Central memory CD8-positive, alpha-beta T cell (primary cell): Measurements from ENCODE around the gene SLC7A10.
"Not testable (repeated sequence)": the region's sequence is repeated elsewhere in the genome, so short reads cannot be mapped to it uniquely, and the experiment has no call there.

Experiments used
- ATAC-seq: fragments of 150-1000 bp; cut with Tn5 transposase; replicated peaks from 2 replicates; pipeline ENCODE4 v1.10.0; 2022; ENCODE audit warnings: mild to moderate bottlenecking, moderate FRiP score, moderate number of reproducible peaks; ENCODE audit not compliant: poor library complexity, severe bottlenecking; ENCODE audit errors: extremely low read depth
- DNase-seq, 2 donors: peaks; one replicate each; pipeline ENCODE4 v3.0.0; 2021; ENCODE audit warnings: low spot score in 2 of 2
- H3K27ac Mint-ChIP-seq: one replicate; pipeline ENCODE4 v1.8.0; 2022; ENCODE audit warnings: low read depth, mild to moderate bottlenecking, moderate library complexity, mixed read lengths
- H3K27me3 Mint-ChIP-seq: one replicate; pipeline ENCODE4 v1.8.0; 2022; ENCODE audit warnings: mixed read lengths
- H3K36me3 Mint-ChIP-seq: one replicate; pipeline ENCODE4 v1.8.0; 2022; ENCODE audit warnings: mild to moderate bottlenecking, moderate library complexity, mixed read lengths; ENCODE audit not compliant: insufficient read depth
- H3K4me1 Mint-ChIP-seq: one replicate; pipeline ENCODE4 v1.8.0; 2022; ENCODE audit warnings: mixed read lengths
- H3K4me3 Mint-ChIP-seq: one replicate; pipeline ENCODE4 v1.8.0; 2022; ENCODE audit warnings: mild to moderate bottlenecking, moderate library complexity, mixed read lengths
- H3K9me3 Mint-ChIP-seq: one replicate; pipeline ENCODE4 v1.8.0; 2022; ENCODE audit warnings: mixed read lengths

SLC7A10 gene

DNA sequence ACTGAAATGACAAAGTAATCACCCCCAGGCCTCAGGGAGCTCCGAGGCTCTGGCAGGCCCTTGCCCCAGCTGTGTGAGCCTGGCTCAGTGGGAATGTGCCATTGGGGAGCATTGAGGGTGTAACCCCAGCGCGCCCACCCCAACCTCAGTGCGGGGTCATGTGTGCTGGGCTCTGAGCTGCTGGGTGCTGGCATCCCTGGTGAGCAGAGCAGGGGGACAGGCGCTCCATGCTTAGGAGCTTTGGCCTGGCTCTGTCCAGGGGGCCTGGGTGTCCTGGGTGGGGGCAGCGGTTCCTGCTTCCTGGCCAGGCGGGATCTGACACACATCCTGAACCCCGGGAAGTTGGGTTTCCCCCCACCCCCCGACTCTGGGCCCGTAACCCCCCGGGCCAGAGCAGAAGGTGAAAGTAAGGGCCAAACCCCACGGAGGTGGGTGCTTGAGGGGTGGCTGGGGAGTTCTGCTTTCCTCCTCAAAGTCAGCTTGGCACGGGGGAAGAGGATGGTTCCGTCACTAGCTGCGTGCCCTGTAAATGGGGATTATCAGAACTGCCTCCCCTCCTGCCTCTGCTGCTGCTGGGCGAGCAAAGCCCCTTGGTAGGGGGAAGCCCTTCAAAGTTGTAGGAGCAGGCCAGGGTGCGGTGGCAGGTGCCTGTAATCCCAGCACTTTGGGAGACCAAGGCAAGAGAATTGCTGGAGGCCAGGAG, 29.9 kb downstream of the SLC7A10 start:
- ATAC-seq: no peak
- no peak overlapping the region for H3K4me3 Mint-ChIP-seq

DNA sequence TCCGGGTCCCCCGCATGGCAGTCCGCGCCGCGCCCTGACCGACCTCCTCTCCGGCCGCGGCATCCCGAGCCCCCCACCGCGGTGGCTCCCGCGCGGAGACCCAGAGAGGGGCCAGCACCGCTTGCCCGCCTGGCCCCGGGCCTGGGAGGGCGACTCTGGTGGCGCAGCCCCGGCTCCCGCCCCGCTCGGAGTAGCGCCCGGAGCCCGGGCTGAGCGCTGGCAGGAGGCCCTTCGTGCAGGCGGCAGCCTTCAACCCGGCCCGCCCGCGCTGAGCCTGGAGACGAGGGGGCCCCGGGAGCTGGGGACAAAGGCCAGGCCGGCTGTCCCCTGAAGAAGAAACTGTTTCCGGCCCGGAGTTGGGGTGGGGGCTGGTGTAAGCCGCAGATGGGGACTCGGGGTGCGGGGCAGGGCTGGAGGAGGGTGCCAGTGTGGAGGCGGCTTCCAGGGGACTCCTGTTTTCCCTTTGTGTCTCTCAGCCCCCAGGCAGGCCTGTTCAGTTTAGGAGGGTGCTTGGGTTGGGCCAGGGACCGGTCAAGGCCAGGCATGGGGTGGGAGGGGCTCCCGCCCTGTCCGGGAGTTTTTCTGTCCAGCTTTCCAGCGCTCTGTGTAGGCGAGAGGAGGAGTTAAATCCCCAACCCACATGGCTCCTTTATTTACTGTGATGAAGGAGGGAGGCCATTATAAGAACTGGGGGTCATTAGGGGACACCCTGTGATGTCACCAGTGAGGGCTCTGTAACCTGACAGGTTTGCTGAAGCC, 30.6 kb downstream of the SLC7A10 start:
- ATAC-seq (no peak), DNase-seq (no peak)
- Mint-ChIP-seq H3K4me1 (no peaks in the 10 kb centered on the region), H3K4me3 (peak overlapping the region; percentile 25), H3K9me3 (no peaks in the 10 kb centered on the region), H3K27ac (no peak overlapping the region), H3K27me3 (peaks cover 56% of the 10 kb centered on the region), H3K36me3 (no peaks in the 10 kb centered on the region)

More for the DNA sequence above, 29.9 kb downstream of the SLC7A10 start:
- no peaks in the 10 kb centered on the region for H3K36me3 Mint-ChIP-seq
- no peak overlapping the region for H3K27ac Mint-ChIP-seq
- peaks cover 49% of the 10 kb centered on the region for H3K27me3 Mint-ChIP-seq
- no peaks in the 10 kb centered on the region for H3K9me3 Mint-ChIP-seq
- no peaks in the 10 kb centered on the region for H3K4me1 Mint-ChIP-seq
- no peak for DNase-seq

DNA sequence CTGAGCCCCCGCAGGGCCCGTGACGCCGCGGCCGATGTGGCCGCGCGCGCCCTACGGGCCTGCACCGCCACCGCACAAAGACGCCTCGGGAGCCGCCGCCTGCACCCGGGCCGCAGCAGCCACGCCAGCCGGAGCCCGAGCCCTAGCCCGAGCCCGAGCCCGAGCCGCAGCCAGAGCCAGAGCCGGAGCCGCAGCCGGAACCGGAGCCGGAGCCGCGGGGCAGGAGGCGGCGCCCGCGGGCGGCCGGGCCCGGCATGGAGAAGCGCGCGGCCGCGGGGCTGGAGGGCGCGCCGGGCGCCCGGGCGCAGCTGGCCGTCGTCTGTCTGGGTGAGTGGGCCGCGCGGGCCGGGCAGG, 31.1 kb downstream of the SLC7A10 start:
- Mint-ChIP-seq H3K27me3 (peaks cover 58% of the 10 kb centered on the region), H3K9me3 (no peaks in the 10 kb centered on the region), H3K4me3 (no peak overlapping the region), H3K4me1 (no peaks in the 10 kb centered on the region), H3K27ac (no peak overlapping the region), H3K36me3 (no peaks in the 10 kb centered on the region)
- DNase-seq (no peak), ATAC-seq (no peak)

DNA sequence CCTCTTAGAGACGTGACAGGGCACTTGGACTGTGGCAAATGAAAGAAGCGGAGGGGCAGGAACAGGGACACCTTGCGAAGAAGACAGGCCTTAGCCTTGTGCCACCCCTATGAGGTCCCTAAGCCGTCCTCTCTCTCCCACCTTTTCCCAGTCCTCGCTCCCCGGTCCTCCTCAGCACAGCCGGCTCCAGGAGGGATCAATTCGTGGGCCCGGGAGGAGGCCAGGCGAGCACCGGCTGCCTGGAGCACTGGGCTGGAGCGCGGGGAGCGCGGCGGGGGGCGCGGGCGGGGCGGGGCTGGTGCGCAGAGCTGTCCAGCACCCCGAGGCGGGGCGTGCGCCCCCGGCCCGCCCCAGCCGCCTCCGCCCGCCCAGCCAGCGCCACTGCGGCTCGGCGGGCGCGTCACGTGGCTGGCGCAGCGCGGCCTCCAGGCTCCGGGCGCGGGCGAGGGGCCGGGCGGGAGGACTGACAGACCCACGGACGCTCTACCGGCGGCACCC, 31.7 kb downstream of the SLC7A10 start, which contains the start of gene LRP3:
LRP3 (plus strand) TSS at position 466 of the 498 bp plus-strand sequence. CDS start 456 bp downstream, outside the sequence.
- Mint-ChIP-seq H3K4me1 (no peaks in the 10 kb centered on the region), H3K4me3 (peak within 1 kb of the TSS; percentile 57), H3K36me3 (no peaks in the 10 kb centered on the region), H3K9me3 (no peaks in the 10 kb centered on the region), H3K27me3 (peaks cover 58% of the 10 kb centered on the region), H3K27ac (no peak within 1 kb of the TSS)
- no peak for ATAC-seq
- no peak for DNase-seq

DNA sequence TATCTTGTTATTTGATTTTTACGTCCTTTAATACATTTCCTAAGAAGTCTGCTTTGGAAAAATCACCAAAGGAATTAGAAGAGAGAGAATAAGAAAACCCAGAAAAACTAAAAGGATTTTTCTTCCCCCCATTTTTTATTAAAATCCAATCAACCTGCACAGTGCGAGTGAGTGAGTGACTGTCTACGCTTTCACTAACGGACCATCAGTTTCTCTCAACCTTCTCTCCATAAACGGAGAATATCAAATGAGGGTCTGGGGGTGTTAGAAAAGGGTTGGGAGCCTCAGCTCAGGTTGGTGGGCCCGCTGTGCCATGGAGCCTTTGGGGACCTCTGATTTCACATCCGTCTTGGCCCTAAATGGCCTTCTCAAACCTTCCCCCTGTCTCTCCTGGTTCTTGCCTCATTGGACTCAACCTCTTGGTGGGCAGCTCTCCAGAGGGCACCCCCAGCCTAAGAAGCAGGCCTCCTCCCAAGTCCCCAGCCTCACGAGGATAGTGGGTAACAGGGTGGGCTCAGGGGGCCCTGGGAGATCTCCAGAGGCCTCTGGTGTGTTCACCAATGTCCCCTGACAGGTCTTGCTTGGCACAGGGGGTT, 32.3 kb downstream of the SLC7A10 start:
- Mint-ChIP-seq H3K4me1 (no peaks in the 10 kb centered on the region), H3K9me3 (no peaks in the 10 kb centered on the region), H3K4me3 (peak overlapping the region; percentile 57), H3K36me3 (no peaks in the 10 kb centered on the region), H3K27me3 (peaks cover 58% of the 10 kb centered on the region), H3K27ac (no peak overlapping the region)
- DNase-seq: no peak
- ATAC-seq: no peak

DNA sequence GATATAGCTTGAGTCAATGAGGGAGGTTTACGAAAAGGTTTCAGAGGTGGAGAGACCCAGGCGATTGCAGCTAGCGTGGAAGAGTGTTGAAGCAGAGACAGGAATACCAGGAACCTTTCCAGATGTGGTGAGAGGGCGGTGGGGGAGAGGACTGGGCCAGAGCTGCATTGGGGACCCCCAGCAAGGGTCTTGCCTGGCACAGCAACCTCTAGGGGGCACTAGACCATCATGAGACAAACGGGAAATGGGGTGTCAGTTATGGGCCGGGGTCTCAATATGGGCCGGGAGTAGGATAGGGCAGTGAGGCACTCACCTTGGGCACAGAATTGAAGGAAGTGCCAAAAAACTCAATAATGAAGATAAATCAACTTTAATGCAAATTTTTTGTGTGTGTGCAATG, 33.6 kb downstream of the SLC7A10 start:
- Mint-ChIP-seq H3K27ac (no peak overlapping the region), H3K27me3 (peaks cover 57% of the 10 kb centered on the region), H3K4me3 (no peak overlapping the region), H3K9me3 (no peaks in the 10 kb centered on the region), H3K4me1 (no peaks in the 10 kb centered on the region), H3K36me3 (no peaks in the 10 kb centered on the region)
- ATAC-seq (no peak), DNase-seq (no peak)

DNA sequence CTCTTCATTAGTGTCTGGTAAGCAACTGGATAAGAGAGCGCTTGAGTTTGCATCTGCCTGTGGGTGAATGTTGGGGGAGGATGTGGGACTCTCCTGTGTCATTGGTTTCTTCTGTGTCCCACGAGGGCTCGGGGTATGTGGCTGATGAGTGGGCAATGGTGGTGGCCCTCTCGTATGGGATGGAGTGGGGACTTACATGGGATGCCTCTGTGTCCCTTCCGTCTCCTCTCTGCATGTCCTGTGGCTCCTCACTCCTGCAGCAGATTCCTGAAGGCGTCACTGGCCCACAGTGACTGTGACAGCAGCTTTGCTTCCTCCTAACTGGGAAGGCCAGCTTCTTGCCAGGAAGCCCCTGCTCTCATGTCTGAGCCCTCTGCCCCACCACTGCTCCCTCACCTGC, 34.1 kb downstream of the SLC7A10 start:
- Mint-ChIP-seq H3K9me3 (no peaks in the 10 kb centered on the region), H3K27ac (no peak overlapping the region), H3K36me3 (no peaks in the 10 kb centered on the region), H3K4me1 (peaks cover under 1% of the 10 kb centered on the region), H3K27me3 (peaks cover 52% of the 10 kb centered on the region), H3K4me3 (no peak overlapping the region)
- no peak for ATAC-seq
- DNase-seq: no peak

DNA sequence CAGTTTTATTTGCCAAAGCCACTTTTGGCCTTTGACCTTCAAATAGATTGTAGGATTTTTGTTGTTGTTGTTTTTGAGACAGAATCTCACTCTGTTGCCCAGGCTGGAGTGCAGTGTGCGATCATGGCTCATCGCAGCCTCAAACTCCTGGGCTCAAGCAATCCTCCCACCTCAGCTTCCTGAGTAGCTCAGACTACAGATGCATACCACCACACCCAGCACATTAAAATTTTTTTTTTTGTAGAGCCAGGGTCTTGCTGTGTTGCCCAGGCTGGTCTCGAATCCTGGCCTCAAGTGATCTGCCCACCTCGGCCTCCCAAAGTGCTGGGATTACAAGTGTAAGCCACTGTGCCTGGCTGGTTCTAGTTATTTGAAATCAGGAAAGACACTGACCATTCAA, 34.6 kb downstream of the SLC7A10 start:
- not testable (repeated sequence) for H3K4me3 Mint-ChIP-seq, ATAC-seq

DNA sequence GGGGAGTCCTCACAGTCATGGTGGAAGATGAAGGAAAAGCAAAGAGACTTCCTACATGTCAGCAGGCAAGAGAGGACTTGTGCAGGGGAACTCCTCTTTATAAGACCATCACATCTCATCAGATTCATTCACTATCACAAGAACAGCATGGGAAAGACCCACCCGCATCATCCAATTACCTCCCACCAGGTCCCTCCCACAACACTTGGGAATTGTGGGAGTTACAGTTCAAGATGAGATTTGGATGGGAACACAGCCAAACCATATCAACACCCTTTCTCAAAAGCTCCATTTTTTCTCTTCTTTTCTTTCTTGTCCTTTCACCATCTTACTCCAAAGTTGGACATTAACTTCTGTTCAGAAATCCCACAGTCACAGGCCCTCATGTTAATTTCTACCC, 36.2 kb downstream of the SLC7A10 start:
- Mint-ChIP-seq H3K27me3 (peaks cover 41% of the 10 kb centered on the region), H3K36me3 (no peaks in the 10 kb centered on the region), H3K27ac (no peak overlapping the region), H3K4me1 (peaks cover 9% of the 10 kb centered on the region), H3K9me3 (no peaks in the 10 kb centered on the region), H3K4me3 (no peak overlapping the region)
- DNase-seq (no peak), ATAC-seq (no peak)

More for the DNA sequence above, 34.6 kb downstream of the SLC7A10 start:
- peaks cover 48% of the 10 kb centered on the region for H3K27me3 Mint-ChIP-seq
- not testable (repeated sequence) for H3K27ac Mint-ChIP-seq, H3K36me3 Mint-ChIP-seq, DNase-seq, H3K9me3 Mint-ChIP-seq, H3K4me1 Mint-ChIP-seq

DNA sequence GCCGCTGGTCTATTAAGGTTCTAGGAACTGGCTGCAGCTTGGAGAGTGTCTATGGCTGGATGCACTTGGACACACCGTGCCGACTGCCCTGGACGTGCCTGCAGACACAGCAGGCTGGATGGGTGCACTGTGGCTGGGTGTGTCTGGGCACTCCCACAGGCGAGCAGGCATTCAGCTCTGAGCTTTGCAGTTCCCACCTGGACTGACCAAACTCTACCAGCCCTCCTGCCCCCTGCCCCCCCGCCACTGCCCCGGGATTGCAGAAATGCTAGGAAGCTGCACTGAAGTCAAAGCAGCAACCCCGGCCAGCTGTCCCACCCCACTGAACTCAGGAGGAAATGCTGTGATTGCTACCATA, 38.5 kb downstream of the SLC7A10 start:
- DNase-seq (no peak), ATAC-seq (no peak)
- Mint-ChIP-seq H3K4me1 (peaks cover 9% of the 10 kb centered on the region), H3K27me3 (peaks cover 23% of the 10 kb centered on the region), H3K27ac (no peak overlapping the region), H3K9me3 (no peaks in the 10 kb centered on the region), H3K36me3 (no peaks in the 10 kb centered on the region), H3K4me3 (no peak overlapping the region)

DNA sequence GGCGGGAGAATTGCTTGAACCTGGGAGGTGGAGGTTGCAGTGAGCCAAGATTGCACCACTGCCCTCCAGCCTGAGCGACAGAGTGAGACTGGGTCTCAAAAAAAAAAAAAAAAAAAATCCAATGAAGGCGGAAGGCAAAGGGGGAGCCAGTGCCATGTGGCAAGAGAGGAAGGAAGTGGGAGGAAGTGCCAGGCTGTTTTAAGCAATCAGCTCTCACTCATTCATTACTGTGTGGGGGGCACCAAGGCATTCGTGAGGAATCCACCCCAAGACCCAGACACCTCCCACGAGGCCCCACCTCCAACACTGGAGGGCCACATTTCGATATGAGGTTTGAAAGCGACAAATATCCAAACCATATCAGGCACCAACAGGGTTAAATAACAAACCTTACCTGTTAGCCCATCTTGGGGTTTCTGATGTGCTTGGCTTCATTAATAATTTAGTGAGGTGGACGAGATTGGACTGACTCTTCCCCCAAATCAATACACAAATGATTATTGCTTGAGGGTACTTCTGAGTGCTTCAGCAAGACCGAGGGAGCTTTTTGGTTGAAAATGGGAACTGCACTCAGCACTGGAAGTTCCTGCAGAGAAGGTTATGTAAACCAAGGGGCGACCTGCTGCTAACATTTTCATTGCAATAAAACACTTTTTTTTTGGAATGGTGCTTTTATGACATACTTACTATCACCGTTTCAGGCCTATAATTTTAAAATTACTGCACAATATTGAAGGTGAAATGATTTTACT, 39.0 kb downstream of the SLC7A10 start:
- H3K4me1 Mint-ChIP-seq: peaks cover 9% of the 10 kb centered on the region
- DNase-seq (no peak), ATAC-seq (no peak)
- no peak overlapping the region for H3K4me3 Mint-ChIP-seq
- no peaks in the 10 kb centered on the region for H3K9me3 Mint-ChIP-seq
- no peak overlapping the region for H3K27ac Mint-ChIP-seq
- peaks cover 17% of the 10 kb centered on the region for H3K27me3 Mint-ChIP-seq
- H3K36me3 Mint-ChIP-seq: no peaks in the 10 kb centered on the region

DNA sequence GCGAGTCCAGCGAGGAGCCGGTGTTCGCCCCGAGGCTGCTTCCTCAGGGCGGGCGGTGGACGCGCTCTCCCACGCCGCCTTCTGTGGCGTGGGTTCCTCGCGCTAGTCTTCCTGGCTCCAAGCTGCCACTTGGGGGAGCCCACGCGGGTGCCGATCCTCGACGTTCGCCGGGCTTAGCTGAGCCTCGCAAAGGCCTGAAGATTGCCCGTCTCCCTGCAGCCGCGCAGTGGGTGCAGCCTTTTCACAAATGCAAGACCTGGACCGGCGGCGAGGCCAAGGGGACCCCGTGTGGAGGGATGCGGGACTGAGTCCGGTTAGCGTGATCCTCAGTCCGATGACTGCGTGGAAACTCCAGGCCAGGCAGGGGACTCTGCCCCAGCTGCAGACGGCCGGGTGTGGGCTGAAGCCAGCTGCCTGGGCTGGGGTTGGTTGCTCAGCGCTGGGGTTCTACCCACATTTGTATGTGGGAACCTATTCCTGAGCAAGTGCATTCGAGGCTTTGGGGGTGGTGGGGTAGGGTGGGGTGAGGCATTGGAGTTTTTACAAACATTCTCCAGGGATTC, 48.2 kb downstream of the SLC7A10 start:
- peak overlapping the region; percentile 100 for H3K27ac Mint-ChIP-seq
- peak; percentile 67 to 72 for DNase-seq
- peaks cover 51% of the 10 kb centered on the region for H3K4me1 Mint-ChIP-seq
- no peaks in the 10 kb centered on the region for H3K9me3 Mint-ChIP-seq
- H3K36me3 Mint-ChIP-seq: peaks cover 30% of the 10 kb centered on the region
- peaks cover 10% of the 10 kb centered on the region for H3K27me3 Mint-ChIP-seq
- peak overlapping the region; percentile 94 for H3K4me3 Mint-ChIP-seq
- ATAC-seq: peak; percentile 77
